ENCODE data around the gene PPP2R2D. TPM values are rescaled to one million over a fixed set of nuclear protein-coding genes. Genes with fewer than 3 reads are reported as not detected.
A peak's percentile ranks its signal among the peaks of the same experiment; 100 is the strongest.

PPP2R2D gene
- total RNA-seq, 1 experiment from 2014 or later = 41.0 TPM

DNA sequence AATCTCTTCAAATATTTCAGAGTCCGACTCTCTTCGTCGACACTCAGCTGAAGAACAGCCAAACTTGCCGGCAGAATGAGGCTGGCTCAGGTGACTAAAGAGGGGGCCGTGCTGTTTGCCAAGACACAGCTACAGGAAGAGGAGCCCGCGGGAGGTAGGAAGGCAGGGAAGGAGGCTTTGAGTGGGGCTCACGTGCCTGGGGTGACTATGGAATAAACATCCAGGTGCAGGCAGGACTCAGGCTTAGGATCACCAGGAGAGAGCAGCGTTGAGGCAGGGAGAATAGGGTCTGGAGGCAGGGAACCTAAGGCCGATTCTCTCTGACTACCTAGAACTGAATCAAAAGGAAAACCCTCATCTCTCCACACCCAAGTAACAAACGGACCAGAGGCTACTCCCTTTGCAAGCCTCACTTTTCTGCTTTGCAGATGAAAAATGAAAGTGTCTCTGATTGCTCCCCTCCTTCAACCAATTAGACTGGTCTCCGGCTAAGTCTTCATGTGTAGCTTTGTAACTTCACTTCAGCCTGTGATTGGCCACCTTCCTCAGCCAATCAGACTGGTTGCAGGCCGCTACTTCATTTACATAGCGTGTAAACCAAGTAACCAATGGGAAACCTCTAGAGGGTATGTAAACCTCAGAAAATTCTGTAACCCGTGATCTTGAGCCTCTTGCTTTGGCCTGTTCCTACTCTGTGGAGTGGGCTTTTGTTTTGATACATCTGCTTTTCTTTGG is 100.6 kb downstream of the PPP2R2D start:
- ChIA-PET POLR2A (no interaction called here), CTCF (interaction anchor here (1.5 kb wide), 1 partner anchor 21 kb away, joined by 8 read pairs; no protein-coding TSS in a partner anchor)
- Histone ChIP-seq H3K4me1 (ENCODE audit: control insufficient read depth, insufficient read depth, low read length) (peaks cover 5% of the 10 kb centered on the region; the same call in 1 of the 2 replicates), H3K27me3 (ENCODE audit: control insufficient read depth, insufficient read depth, low read length) (no peaks in the 10 kb centered on the region), H3K36me3 (ENCODE audit: control insufficient read depth, insufficient read depth, low read length) (no peaks in the 10 kb centered on the region), H3K27ac (ENCODE audit: low read length) (no peak overlapping the region), H3K4me3 (ENCODE audit: low read depth in 2 of 2, low read length in 2 of 2) (peak overlapping the region in 1 of 2 experiments; percentile 34; a peak in 2 of 4 replicates), H3K9me3 (ENCODE audit: control insufficient read depth, insufficient read depth, low read depth, low read length) (no peaks in the 10 kb centered on the region)
- intact Hi-C loops (cut with micrococcal nuclease; ENCODE audit: unreplicated experiment) (no loop called here), in situ Hi-C loops (cut with HindIII; ENCODE audit: low pct_unique_long_range_greater_than_20kb, low sequenced_read_pairs) (no loop called here)
- BruUV-seq (replicated peaks) = no TSS peak
- TF ChIP-seq TCF7L2 (IDR thresholded peaks at IDR 0.05; ENCODE audit: low read depth, low read length) = no peak
- TF ChIP-seq, protein P1, sequence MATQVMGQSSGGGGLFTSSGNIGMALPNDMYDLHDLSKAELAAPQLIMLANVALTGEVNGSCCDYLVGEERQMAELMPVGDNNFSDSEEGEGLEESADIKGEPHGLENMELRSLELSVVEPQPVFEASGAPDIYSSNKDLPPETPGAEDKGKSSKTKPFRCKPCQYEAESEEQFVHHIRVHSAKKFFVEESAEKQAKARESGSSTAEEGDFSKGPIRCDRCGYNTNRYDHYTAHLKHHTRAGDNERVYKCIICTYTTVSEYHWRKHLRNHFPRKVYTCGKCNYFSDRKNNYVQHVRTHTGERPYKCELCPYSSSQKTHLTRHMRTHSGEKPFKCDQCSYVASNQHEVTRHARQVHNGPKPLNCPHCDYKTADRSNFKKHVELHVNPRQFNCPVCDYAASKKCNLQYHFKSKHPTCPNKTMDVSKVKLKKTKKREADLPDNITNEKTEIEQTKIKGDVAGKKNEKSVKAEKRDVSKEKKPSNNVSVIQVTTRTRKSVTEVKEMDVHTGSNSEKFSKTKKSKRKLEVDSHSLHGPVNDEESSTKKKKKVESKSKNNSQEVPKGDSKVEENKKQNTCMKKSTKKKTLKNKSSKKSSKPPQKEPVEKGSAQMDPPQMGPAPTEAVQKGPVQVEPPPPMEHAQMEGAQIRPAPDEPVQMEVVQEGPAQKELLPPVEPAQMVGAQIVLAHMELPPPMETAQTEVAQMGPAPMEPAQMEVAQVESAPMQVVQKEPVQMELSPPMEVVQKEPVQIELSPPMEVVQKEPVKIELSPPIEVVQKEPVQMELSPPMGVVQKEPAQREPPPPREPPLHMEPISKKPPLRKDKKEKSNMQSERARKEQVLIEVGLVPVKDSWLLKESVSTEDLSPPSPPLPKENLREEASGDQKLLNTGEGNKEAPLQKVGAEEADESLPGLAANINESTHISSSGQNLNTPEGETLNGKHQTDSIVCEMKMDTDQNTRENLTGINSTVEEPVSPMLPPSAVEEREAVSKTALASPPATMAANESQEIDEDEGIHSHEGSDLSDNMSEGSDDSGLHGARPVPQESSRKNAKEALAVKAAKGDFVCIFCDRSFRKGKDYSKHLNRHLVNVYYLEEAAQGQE (IDR thresholded peaks at IDR 0.05; ENCODE audit: insufficient read depth in 1 of 2, low read depth in 2 of 2, low read length in 1 of 2) = no peak
- TF ChIP-seq SIN3A (IDR thresholded peaks at IDR 0.05; ENCODE audit: borderline replicate concordance, insufficient read depth, low read depth, low read length) = no peak
- TF ChIP-seq, protein P2, sequence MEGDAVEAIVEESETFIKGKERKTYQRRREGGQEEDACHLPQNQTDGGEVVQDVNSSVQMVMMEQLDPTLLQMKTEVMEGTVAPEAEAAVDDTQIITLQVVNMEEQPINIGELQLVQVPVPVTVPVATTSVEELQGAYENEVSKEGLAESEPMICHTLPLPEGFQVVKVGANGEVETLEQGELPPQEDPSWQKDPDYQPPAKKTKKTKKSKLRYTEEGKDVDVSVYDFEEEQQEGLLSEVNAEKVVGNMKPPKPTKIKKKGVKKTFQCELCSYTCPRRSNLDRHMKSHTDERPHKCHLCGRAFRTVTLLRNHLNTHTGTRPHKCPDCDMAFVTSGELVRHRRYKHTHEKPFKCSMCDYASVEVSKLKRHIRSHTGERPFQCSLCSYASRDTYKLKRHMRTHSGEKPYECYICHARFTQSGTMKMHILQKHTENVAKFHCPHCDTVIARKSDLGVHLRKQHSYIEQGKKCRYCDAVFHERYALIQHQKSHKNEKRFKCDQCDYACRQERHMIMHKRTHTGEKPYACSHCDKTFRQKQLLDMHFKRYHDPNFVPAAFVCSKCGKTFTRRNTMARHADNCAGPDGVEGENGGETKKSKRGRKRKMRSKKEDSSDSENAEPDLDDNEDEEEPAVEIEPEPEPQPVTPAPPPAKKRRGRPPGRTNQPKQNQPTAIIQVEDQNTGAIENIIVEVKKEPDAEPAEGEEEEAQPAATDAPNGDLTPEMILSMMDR (IDR thresholded peaks at IDR 0.05) = no peak; the same call in 1 of the 2 replicates
- no peak for TF ChIP-seq POLR2AphosphoS5 (IDR thresholded peaks at IDR 0.05; ENCODE audit: low read depth, low read length)
- peak; percentile 71 for ATAC-seq
- no peak for DNase-seq (ENCODE audit: low read depth, low spot score)

DNA sequence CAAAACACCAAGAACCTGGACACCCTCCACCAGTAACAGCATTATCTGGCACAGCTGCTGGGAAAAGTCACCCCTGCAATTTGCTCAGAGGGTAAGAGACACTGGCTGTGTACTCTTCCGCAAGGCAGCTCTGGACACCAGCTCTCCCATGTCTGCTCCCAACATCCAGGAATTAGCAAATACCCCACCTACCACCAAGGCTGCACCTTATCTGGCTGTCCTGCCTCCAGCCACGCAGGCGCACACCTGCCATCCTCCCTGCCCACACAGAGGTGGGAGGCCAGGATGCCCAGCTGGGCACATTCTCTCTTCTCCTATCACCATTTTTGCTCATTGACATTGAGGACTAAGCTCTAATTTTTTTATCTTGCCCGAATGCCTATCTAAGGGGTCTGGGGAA is 101.2 kb downstream of the PPP2R2D start:
- no TSS peak for BruUV-seq (replicated peaks)
- no peaks in the 10 kb centered on the region for H3K27me3 ChIP-seq (ENCODE audit: control insufficient read depth, insufficient read depth, low read length)
- in situ Hi-C loops (cut with HindIII; ENCODE audit: low pct_unique_long_range_greater_than_20kb, low sequenced_read_pairs) (no loop called here), intact Hi-C loops (cut with micrococcal nuclease; ENCODE audit: unreplicated experiment) (no loop called here)
- CTCF ChIA-PET = interaction anchor here (1.5 kb wide), 1 partner anchor 21 kb away, joined by 8 read pairs; no protein-coding TSS in a partner anchor
- DNase-seq (ENCODE audit: low read depth, low spot score) (no peak), ATAC-seq (no peak)
- H3K27ac ChIP-seq (ENCODE audit: low read length) = no peak overlapping the region
- H3K36me3 ChIP-seq (ENCODE audit: control insufficient read depth, insufficient read depth, low read length) = no peaks in the 10 kb centered on the region
- no peaks in the 10 kb centered on the region for H3K9me3 ChIP-seq (ENCODE audit: control insufficient read depth, insufficient read depth, low read depth, low read length)
- POLR2A ChIA-PET = interaction anchor here (0.6 kb wide), 1 partner anchor 11 kb away, joined by 3 read pairs; no protein-coding TSS in a partner anchor
- H3K4me3 ChIP-seq (ENCODE audit: low read depth in 2 of 2, low read length in 2 of 2) = no peak overlapping the region
- TF ChIP-seq, protein P1 (IDR thresholded peaks at IDR 0.05; ENCODE audit: insufficient read depth in 1 of 2, low read depth in 2 of 2, low read length in 1 of 2) = no peak
- TF ChIP-seq SIN3A (IDR thresholded peaks at IDR 0.05; ENCODE audit: borderline replicate concordance, insufficient read depth, low read depth, low read length) (no peak), TCF7L2 (IDR thresholded peaks at IDR 0.05; ENCODE audit: low read depth, low read length) (no peak), POLR2AphosphoS5 (IDR thresholded peaks at IDR 0.05; ENCODE audit: low read depth, low read length) (no peak)
- TF ChIP-seq, protein P2 (IDR thresholded peaks at IDR 0.05) = no peak
- H3K4me1 ChIP-seq (ENCODE audit: control insufficient read depth, insufficient read depth, low read length) = peaks cover 3% of the 10 kb centered on the region; the same call in 1 of the 2 replicates
